HepG2 (cell line): ENCODE measurements around the gene BABAM1. TPM values are rescaled to one million over a fixed set of nuclear protein-coding genes. Genes with fewer than 3 reads are reported as not detected.

Experiments used
- CBFB ChIP-seq: sonication (generic); formaldehyde crosslinking; IDR thresholded peaks from 2 replicates; pipeline ENCODE4 v1.4.0; 2020; ENCODE audit warnings: missing genetic modification reagents
- GATAD1 ChIP-seq: IDR thresholded peaks from 2 replicates; pipeline ENCODE4 v1.6.1; 2016; ENCODE audit warnings: missing genetic modification reagents, missing compliant biosample characterization
- HNF4A ChIP-seq: sonication (generic); formaldehyde crosslinking; IDR thresholded peaks from 2 replicates; pipeline ENCODE4 v1.4.0; 2020; ENCODE audit warnings: missing genetic modification reagents
- IKZF5 ChIP-seq: IDR thresholded peaks from 2 replicates; pipeline ENCODE4 v1.6.1; 2018; ENCODE audit warnings: missing genetic modification reagents, mild to moderate bottlenecking, missing compliant biosample characterization
- KLF11 ChIP-seq: IDR thresholded peaks from 2 replicates; pipeline ENCODE4 v1.6.1; 2016; ENCODE audit warnings: missing compliant biosample characterization
- KLF6 ChIP-seq: IDR thresholded peaks from 2 replicates; pipeline ENCODE4 v1.8.0; 2016; ENCODE audit warnings: missing biosample characterization, missing genetic modification reagents
- MYPOP ChIP-seq: sonication (generic); formaldehyde crosslinking; IDR thresholded peaks from 2 replicates; pipeline ENCODE4 v1.8.1; 2023; ENCODE audit warnings: mild to moderate bottlenecking, moderate library complexity, missing genetic modification reagents
- NR2F6 ChIP-seq, 2 experiments: IDR thresholded peaks; 2 replicates each; pipeline ENCODE4 v1.6.1; 2016; ENCODE audit warnings: antibody characterized with exemption in 1 of 2, mild to moderate bottlenecking in 1 of 2
- STAG1 ChIP-seq: sonication (generic); formaldehyde crosslinking; IDR thresholded peaks from 2 replicates; pipeline ENCODE4 v1.4.0; 2020; ENCODE audit warnings: missing genetic modification reagents
- TRIM22 ChIP-seq: fragments of 450-650 bp; IDR thresholded peaks from 2 replicates; pipeline ENCODE4 v1.6.1; 2017
- ZNF143 ChIP-seq: sonication (generic); formaldehyde crosslinking; IDR thresholded peaks from 2 replicates; pipeline ENCODE4 v1.4.0; 2020; ENCODE audit warnings: missing genetic modification reagents
- ZNF362 ChIP-seq: sonication (generic); formaldehyde crosslinking; IDR thresholded peaks from 2 replicates; pipeline ENCODE4 v1.4.0; 2020; ENCODE audit warnings: missing genetic modification reagents, mild to moderate bottlenecking, borderline replicate concordance
- ZNF576 ChIP-seq: sonication (generic); formaldehyde crosslinking; IDR thresholded peaks from 2 replicates; pipeline ENCODE4 v1.4.0; 2020; ENCODE audit warnings: mild to moderate bottlenecking, missing genetic modification reagents
- ZNF598 ChIP-seq: sonication (generic); formaldehyde crosslinking; IDR thresholded peaks from 2 replicates; pipeline ENCODE4 v1.5.1; 2020; ENCODE audit warnings: mild to moderate bottlenecking, missing genetic modification reagents, borderline replicate concordance
- ZNF629 ChIP-seq: sonication (generic); formaldehyde crosslinking; conservative IDR thresholded peaks from 2 replicates; pipeline ENCODE4 v1.5.0; 2020; ENCODE audit warnings: missing genetic modification reagents
- ZNF710 ChIP-seq: sonication (generic); formaldehyde crosslinking; IDR thresholded peaks from 2 replicates; pipeline ENCODE4 v1.5.0; 2020; ENCODE audit warnings: mild to moderate bottlenecking, missing genetic modification reagents, borderline replicate concordance
- polyA plus RNA-seq, 8 experiments: library from polyadenylated mRNA; depleted of rRNA in 3 of 8; stranded (reverse) in 7 of 8; unstranded in 1 of 8; fragments of >200 nt; fragmentation: Illumina TruSeq in 4 of 8; extraction: Trizol in 4 of 8; gene quantifications; 2 replicates each; pipeline versions ENCODE4 v1.2.1 to v1.2.3, GENCODE V29; 2011 to 2016; ENCODE audit warnings: low read depth in 4 of 8, missing spikeins in 1 of 8, mixed read lengths in 1 of 8; ENCODE audit not compliant: insufficient read depth in 1 of 8
- total RNA-seq, 5 experiments: library from RNA; depleted of rRNA; stranded (reverse); fragments of >200 nt; fragmentation: Illumina TruSeq; extraction: Trizol; gene quantifications; 2 replicates each; pipeline ENCODE4 v1.2.3, GENCODE V29; 2016; ENCODE audit warnings: low read depth in 1 of 5

Gene BABAM1
- total and polyA plus RNA-seq, 2 of the 13 experiments (the other 11 are each of a cell fraction or from before 2014, with no cell fraction given): 70.0 to 82.0 TPM

GRCh38 chr19:17282488-17283125 is 15.4 kb downstream of the BABAM1 start (continued):
- TF ChIP-seq ZNF143 (0 out of 2 replicates have a peak, but pooled peaks have one; percentile 18), CBFB (CRISPR knock-in tag) (0 out of 2 replicates have a peak, but pooled peaks have one; percentile 23), ZNF598 (CRISPR knock-in tag) (peak; percentile 55; the same call in 1 of the 2 replicates), MYPOP (peak; percentile 80; the same call in 1 of the 2 replicates), KLF6 (CRISPR knock-in tag) (0 out of 2 replicates have a peak, but pooled peaks have one; percentile 27), STAG1 (CRISPR knock-in tag) (peak; percentile 99), ZNF629 (CRISPR knock-in tag) (no peak), HNF4A (0 out of 2 replicates have a peak, but pooled peaks have one; percentile 5), TRIM22 (no peak), NR2F6 (IDR thresholded peaks at IDR 0.05) (no peak), NR2F6 (CRISPR knock-in tag; IDR thresholded peaks at IDR 0.05) (peak; percentile 40; the same call in 1 of the 2 replicates), KLF11 (CRISPR knock-in tag) (no peak), GATAD1 (peak; percentile 38; the same call in 1 of the 2 replicates), ZNF710 (CRISPR knock-in tag) (peak; percentile 74), ZNF576 (0 out of 2 replicates have a peak, but pooled peaks have one; percentile 69), IKZF5 (CRISPR knock-in tag) (peak; percentile 58; the same call in 1 of the 2 replicates), ZNF362 (CRISPR knock-in tag) (peak; percentile 42; the same call in 1 of the 2 replicates)
